SK-N-MC (cell line): Measurements from ENCODE around the gene UNC93B1.

Experiments
- EZH2 ChIP-seq: fragments of 200-600 bp; sonication (generic); IDR thresholded peaks from one replicate; pipeline ENCODE4 v1.6.1; 2017; ENCODE audit warnings: antibody characterized with exemption
- POLR2AphosphoS5 ChIP-seq: IDR thresholded peaks from 2 replicates; pipeline ENCODE4 v1.6.1; 2012; ENCODE audit warnings: mild to moderate bottlenecking, low read depth, low read length, borderline replicate concordance

DNA sequence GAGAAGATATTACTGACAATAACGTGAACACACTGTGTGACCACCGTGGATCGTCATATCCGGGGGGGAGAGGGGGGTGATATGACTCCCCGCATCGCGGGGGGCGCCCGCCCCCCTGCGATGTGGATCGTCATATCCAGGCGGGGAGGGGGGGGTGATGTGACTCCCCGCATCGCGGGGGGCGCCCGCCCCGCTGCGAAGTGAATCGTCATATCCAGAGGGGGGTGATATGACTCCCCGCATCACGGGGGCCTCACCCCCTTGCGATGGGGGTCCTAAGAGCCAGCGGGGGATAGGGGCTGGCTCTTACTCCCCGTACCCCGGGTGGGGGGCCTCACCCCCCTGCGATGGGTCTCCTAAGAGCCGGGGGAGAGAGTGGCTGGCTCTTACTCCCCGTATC is 19.9 kb downstream of the UNC93B1 start:
- TF ChIP-seq EZH2: no peak
- no peak for TF ChIP-seq POLR2AphosphoS5
